Glutamatergic neuron (in vitro differentiated cells): ENCODE results near the gene MAP3K10. TPM values are rescaled to one million over a fixed set of nuclear protein-coding genes. Genes with fewer than 3 reads are reported as not detected.

Experiments used
- DNase-seq: peaks from one replicate; pipeline ENCODE4 v3.0.0; 2022
- H3K27ac Mint-ChIP-seq: one replicate; pipeline ENCODE4 v1.8.0; 2020; ENCODE audit warnings: mild to moderate bottlenecking, mixed read lengths, inconsistent platforms; ENCODE audit not compliant: unreplicated experiment
- H3K27me3 Mint-ChIP-seq: one replicate; pipeline ENCODE4 v1.8.0; 2020; ENCODE audit warnings: mild to moderate bottlenecking, moderate library complexity, mixed read lengths, inconsistent platforms; ENCODE audit not compliant: unreplicated experiment
- H3K36me3 Mint-ChIP-seq: one replicate; pipeline ENCODE4 v1.8.0; 2020; ENCODE audit warnings: mild to moderate bottlenecking, mixed read lengths, inconsistent platforms; ENCODE audit not compliant: unreplicated experiment
- H3K4me1 Mint-ChIP-seq: one replicate; pipeline ENCODE4 v1.8.0; 2020; ENCODE audit warnings: mild to moderate bottlenecking, low read depth, mixed read lengths, inconsistent platforms; ENCODE audit not compliant: unreplicated experiment
- H3K4me3 Mint-ChIP-seq: one replicate; pipeline ENCODE4 v1.8.0; 2020; ENCODE audit warnings: mild to moderate bottlenecking, mixed read lengths, inconsistent platforms; ENCODE audit not compliant: unreplicated experiment
- H3K9me3 Mint-ChIP-seq: one replicate; pipeline ENCODE4 v1.8.0; 2020; ENCODE audit warnings: mild to moderate bottlenecking, moderate library complexity, mixed read lengths, inconsistent platforms; ENCODE audit not compliant: unreplicated experiment
- total RNA-seq: library from RNA; stranded (reverse); fragmentation: NEBNext Ultra II Directional; extraction: Animal tissue kit (Norgen Biotek cat#: 25700); gene quantifications from one replicate; pipeline ENCODE4 v1.2.1, GENCODE V29; 2021; ENCODE audit not compliant: unreplicated experiment
- TF ChIP-seq, protein P1 (sequence below): fragments of 200-600 bp; sonication (generic); IDR thresholded peaks from one replicate; pipeline ENCODE4 v1.5.0; 2021; ENCODE audit not compliant: partially characterized antibody, unreplicated experiment

Gene MAP3K10
- total RNA-seq, 1 donor from 2014 or later = 66.9 TPM

- H3K4me1 Mint-ChIP-seq = peaks cover 13% of the 10 kb centered on the region
- DNase-seq = no peak
- TF ChIP-seq, protein P1, sequence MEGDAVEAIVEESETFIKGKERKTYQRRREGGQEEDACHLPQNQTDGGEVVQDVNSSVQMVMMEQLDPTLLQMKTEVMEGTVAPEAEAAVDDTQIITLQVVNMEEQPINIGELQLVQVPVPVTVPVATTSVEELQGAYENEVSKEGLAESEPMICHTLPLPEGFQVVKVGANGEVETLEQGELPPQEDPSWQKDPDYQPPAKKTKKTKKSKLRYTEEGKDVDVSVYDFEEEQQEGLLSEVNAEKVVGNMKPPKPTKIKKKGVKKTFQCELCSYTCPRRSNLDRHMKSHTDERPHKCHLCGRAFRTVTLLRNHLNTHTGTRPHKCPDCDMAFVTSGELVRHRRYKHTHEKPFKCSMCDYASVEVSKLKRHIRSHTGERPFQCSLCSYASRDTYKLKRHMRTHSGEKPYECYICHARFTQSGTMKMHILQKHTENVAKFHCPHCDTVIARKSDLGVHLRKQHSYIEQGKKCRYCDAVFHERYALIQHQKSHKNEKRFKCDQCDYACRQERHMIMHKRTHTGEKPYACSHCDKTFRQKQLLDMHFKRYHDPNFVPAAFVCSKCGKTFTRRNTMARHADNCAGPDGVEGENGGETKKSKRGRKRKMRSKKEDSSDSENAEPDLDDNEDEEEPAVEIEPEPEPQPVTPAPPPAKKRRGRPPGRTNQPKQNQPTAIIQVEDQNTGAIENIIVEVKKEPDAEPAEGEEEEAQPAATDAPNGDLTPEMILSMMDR = no peak
- peaks cover 2% of the 10 kb centered on the region for H3K9me3 Mint-ChIP-seq
- no peak overlapping the region for H3K4me3 Mint-ChIP-seq
- no peak overlapping the region for H3K27ac Mint-ChIP-seq
- no peaks in the 10 kb centered on the region for H3K36me3 Mint-ChIP-seq
- H3K27me3 Mint-ChIP-seq = peaks cover 6% of the 10 kb centered on the region
Observed at GRCh38 chr19:40263440-40264313, 72.5 kb downstream of the MAP3K10 start.

DNA sequence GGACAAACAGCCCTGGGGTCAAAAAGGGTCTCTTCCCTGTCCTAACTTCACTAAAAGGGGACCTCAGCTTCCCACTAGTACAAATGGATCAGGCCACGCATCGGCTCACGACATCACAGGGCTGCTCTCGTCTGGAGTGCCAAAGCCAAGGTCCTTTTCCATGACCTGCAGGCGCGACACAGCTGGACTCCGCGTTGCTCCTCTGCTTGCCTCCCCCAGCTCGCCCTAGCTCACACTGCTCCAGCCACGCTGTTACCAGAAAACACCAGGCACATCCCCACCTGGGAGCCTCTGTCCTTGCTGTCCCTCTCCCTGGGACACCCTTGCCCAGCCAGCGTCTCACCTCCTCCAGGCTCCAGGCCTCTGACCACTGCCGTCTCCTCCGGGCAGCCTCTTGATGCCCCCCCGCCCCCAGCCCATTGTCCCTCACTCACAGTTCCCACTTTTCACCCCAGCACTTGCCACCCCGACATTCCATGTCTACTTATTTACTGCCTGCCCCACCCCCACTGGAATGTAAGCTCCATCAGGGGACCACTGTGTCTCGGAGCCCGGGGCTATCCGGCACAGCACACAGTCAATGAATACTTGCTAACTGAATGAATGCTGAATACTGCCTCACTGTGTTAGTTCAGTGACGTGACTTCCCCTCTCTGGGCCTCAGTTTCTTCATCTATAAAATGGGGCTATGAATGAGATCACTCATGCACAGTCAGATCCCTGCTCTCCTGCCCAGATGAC is 73.3 kb downstream of the MAP3K10 start:
- no peak overlapping the region for H3K4me3 Mint-ChIP-seq
- no peak for DNase-seq
- H3K36me3 Mint-ChIP-seq = no peaks in the 10 kb centered on the region
- H3K27ac Mint-ChIP-seq = peak overlapping the region; percentile 33
- peaks cover 6% of the 10 kb centered on the region for H3K27me3 Mint-ChIP-seq
- TF ChIP-seq, protein P1 = no peak
- peaks cover 14% of the 10 kb centered on the region for H3K4me1 Mint-ChIP-seq
- peaks cover 2% of the 10 kb centered on the region for H3K9me3 Mint-ChIP-seq

Other genes starting within 250 kb of the MAP3K10 start
- gene PSMC4, start 220.3 kb upstream of the MAP3K10 start, total RNA-seq = 111 TPM
- 3.2 TPM for gene ZNF546, start 194.4 kb upstream of the MAP3K10 start, total RNA-seq
- gene ZNF780B, start 135.2 kb upstream of the MAP3K10 start, total RNA-seq = 35.0 TPM
- gene ZNF780A, start 100.5 kb upstream of the MAP3K10 start, total RNA-seq = 20.0 TPM
- gene TTC9B, start 27.0 kb downstream of the MAP3K10 start, total RNA-seq = 19.5 TPM
- gene CCNP, start 35.3 kb downstream of the MAP3K10 start, total RNA-seq = 2.3 TPM
- 197 TPM for gene AKT2, start 93.9 kb downstream of the MAP3K10 start, total RNA-seq
- gene C19orf47, start 157.0 kb downstream of the MAP3K10 start, total RNA-seq = 25.8 TPM
- gene PLD3, start 157.3 kb downstream of the MAP3K10 start, total RNA-seq = 1,227 TPM
- gene HIPK4, start 198.8 kb downstream of the MAP3K10 start, total RNA-seq = not detected
- gene PRX, start 222.0 kb downstream of the MAP3K10 start, total RNA-seq = 4.7 TPM
- 3.6 TPM for gene SERTAD1, start 234.6 kb downstream of the MAP3K10 start, total RNA-seq